Activated naive CD4-positive, alpha-beta T cell treated with anti-CD3 and anti-CD28 coated beads for 36 hours (primary cell): Measurements from ENCODE around the gene PTPRE. TPM values are rescaled to one million over a fixed set of nuclear protein-coding genes. Genes with fewer than 3 reads are reported as not detected.

ENCODE experiments used
- CTCF ChIA-PET: fragments of 350-600 bp; sonication (Branson Sonifier 250); formaldehyde crosslinking; loops from one replicate; lab custom pipeline; 2021; ENCODE audit warnings: antibody characterized with exemption; lab: Charles Lee
- DNase-seq: peaks from one replicate; pipeline ENCODE4 v3.0.0-alpha.2; 2020
- H3K27ac Mint-ChIP-seq: one replicate; pipeline ENCODE4 v1.8.0; 2021; ENCODE audit warnings: mild to moderate bottlenecking, mixed read lengths
- H3K27me3 Mint-ChIP-seq: one replicate; pipeline ENCODE4 v1.8.0; 2021; ENCODE audit warnings: low read depth, mixed read lengths
- H3K36me3 Mint-ChIP-seq: one replicate; pipeline ENCODE4 v1.8.0; 2021; ENCODE audit warnings: low read depth, mixed read lengths
- H3K4me1 Mint-ChIP-seq: one replicate; pipeline ENCODE4 v1.8.0; 2021; ENCODE audit warnings: low read depth, mixed read lengths
- H3K4me3 Mint-ChIP-seq: one replicate; pipeline ENCODE4 v1.8.0; 2021; ENCODE audit warnings: mild to moderate bottlenecking, moderate library complexity, mixed read lengths
- H3K9me3 Mint-ChIP-seq: one replicate; pipeline ENCODE4 v1.8.0; 2021; ENCODE audit warnings: mixed read lengths
- intact Hi-C: fragments of 100-400 bp; cut with micrococcal nuclease; formaldehyde crosslinking; loops from one replicate; pipeline ENCODE4 v1.15.1; 2023
- total RNA-seq, 2 experiments: library from RNA; stranded (reverse); gene quantifications; one replicate each; pipeline ENCODE4 v1.2.3, GENCODE V29; 2021

PTPRE gene
- total RNA-seq, 2 experiments from 2014 or later = 13.4 to 16.4 TPM

DNA sequence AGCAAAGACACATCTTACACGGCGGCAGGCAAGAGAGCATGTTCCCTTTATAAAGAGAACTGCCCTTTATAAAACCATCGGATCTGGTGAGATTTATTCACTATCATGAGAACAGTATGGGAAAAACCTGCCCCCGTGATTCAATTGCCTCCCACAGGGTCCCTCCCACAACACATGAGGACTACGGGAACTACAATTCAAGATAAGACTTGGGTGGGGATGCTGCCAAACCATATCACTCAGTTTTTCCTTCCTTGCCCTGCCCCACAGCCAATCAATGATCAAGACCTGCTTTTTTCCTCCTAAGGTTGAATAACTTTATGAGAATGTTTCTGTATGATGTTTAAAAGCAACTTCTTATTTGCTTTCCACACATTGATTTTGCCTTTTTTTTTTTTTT is 3.1 kb upstream of the PTPRE start:
- Mint-ChIP-seq H3K36me3 (no peaks in the 10 kb centered on the region), H3K9me3 (no peaks in the 10 kb centered on the region), H3K27ac (no peak overlapping the region), H3K4me1 (no peaks in the 10 kb centered on the region), H3K4me3 (no peak overlapping the region), H3K27me3 (peaks cover 24% of the 10 kb centered on the region)
- intact Hi-C loops = no loop called here
- CTCF ChIA-PET = interaction anchor here (6.9 kb wide), 1 partner anchor 107 kb away, joined by 178 read pairs; no protein-coding TSS in a partner anchor
- DNase-seq = no peak

DNA sequence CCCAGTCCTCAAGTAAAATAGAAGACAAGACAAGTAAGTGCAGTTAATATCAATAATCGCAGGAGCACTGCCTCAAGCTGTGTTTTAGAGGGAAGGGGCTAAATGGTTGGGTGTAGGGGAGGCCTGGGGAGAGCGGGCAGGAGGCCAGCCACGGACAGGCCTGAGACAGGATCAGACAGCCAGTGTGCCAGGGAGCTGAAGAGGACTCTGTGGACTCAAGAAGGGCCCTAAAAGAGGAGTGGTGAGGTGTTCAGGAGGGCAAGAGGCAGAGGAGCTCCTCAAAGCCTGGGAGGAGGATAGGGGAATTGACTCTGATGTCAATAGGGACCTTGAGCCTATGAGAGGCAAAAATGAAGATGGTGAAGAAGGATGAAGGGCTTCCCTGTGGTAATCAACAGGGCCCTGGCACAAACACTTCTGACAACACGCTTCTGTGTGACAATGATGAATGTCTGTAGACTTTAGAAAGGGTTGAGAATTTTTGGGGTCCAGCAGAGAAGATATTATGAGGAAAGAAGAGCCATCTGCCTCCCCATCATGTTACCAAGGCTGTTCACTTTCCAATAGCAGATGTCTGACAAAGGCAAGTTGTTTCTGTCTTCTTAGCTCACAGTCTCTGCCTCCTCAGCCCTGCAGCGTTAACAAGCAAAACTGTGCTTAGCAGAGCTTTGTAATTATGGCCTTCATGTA is 2.4 kb upstream of the PTPRE start:
- H3K4me3 Mint-ChIP-seq = no peak overlapping the region
- intact Hi-C loops = no loop called here
- no peaks in the 10 kb centered on the region for H3K9me3 Mint-ChIP-seq
- no peak overlapping the region for H3K27ac Mint-ChIP-seq
- DNase-seq = no peak
- no peaks in the 10 kb centered on the region for H3K36me3 Mint-ChIP-seq
- H3K27me3 Mint-ChIP-seq = peaks cover 24% of the 10 kb centered on the region
- no peaks in the 10 kb centered on the region for H3K4me1 Mint-ChIP-seq
- CTCF ChIA-PET = interaction anchor here (0.6 to 6.9 kb wide), 6 partner anchors 96 to 267 kb away, joined by 3 to 178 read pairs (median 6); no protein-coding TSS in a partner anchor

DNA sequence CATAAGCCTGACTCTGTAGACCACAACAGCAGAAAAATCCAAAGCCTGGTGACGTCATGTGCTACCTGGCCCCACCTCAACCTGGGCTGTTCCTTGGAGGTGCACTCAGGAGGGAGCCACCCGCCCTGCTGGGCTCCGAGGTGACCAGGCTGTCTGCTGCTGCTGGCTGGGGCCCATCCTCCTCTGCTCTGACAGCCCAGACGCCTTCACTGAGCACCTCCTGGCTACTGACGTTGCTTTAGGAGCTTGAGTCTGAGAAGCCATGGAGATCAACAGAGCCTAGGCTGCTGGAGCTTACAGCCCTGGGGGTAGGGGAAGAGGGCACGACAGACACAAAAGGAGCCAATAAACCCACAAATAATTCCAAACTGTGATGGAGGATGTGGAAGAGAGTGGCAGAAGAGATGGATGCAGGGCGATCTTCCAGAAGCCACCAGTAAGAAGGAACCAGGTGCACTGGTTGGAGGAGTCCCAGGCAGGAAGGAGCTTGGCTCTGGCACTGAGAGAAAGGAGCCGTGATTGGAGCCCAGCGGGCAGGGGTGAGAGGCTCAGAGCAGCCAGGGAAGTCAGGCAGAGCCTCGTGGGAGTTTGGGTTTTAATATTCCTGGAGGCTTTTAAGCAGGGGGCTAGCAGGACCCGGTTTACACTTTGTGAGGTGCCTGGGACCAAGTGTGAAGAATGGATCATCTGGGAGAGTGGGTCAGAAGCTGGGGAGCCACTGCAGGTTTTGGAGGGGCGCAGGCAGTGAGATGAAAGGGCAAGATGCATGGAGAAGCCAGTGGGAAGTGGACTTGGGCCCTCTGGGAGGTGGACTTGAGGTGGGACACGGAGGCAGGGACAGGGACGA is 1.7 kb upstream of the PTPRE start:
- no peaks in the 10 kb centered on the region for H3K36me3 Mint-ChIP-seq
- H3K4me3 Mint-ChIP-seq = no peak overlapping the region
- no peak for DNase-seq
- H3K4me1 Mint-ChIP-seq = no peaks in the 10 kb centered on the region
- no peaks in the 10 kb centered on the region for H3K9me3 Mint-ChIP-seq
- intact Hi-C loops = no loop called here
- CTCF ChIA-PET = interaction anchor here (0.6 to 6.9 kb wide), 13 partner anchors 19 to 266 kb away, joined by 3 to 178 read pairs (median 3); no protein-coding TSS in a partner anchor
- H3K27ac Mint-ChIP-seq = no peak overlapping the region
- H3K27me3 Mint-ChIP-seq = peaks cover 22% of the 10 kb centered on the region

DNA sequence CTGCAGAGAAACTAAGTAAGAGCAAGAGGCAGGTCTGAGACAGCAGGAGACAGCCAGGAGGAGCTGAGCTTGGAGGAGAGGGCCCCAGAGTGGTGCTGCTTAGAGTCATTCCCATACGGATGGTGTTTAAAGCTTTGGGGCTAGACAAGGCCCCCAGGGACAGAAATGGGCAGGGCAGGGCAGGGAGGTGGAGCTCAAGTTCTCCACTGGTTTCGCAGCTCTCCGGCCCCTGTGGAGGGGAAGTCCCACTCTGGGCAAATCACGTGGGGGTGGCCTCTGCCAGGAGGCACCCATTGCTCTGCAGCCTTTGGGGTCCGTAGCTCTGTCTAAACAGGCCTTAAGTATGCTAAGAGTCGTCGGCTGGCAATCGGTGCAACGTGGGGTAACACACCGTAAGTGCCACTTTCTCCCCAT is 1.0 kb upstream of the PTPRE start:
- H3K36me3 Mint-ChIP-seq = no peaks in the 10 kb centered on the region
- H3K27me3 Mint-ChIP-seq = peaks cover 20% of the 10 kb centered on the region
- intact Hi-C loops = loop anchor here (1.0 to 2.0 kb wide), 3 partner anchors 105 to 306 kb away; no protein-coding TSS in a partner anchor
- no peaks in the 10 kb centered on the region for H3K9me3 Mint-ChIP-seq
- no peaks in the 10 kb centered on the region for H3K4me1 Mint-ChIP-seq
- DNase-seq = no peak
- H3K4me3 Mint-ChIP-seq = no peak overlapping the region
- no peak overlapping the region for H3K27ac Mint-ChIP-seq
- CTCF ChIA-PET = interaction anchor here (0.7 to 6.9 kb wide), 17 partner anchors 9 to 171 kb away, joined by 3 to 178 read pairs (median 3); no protein-coding TSS in a partner anchor

DNA sequence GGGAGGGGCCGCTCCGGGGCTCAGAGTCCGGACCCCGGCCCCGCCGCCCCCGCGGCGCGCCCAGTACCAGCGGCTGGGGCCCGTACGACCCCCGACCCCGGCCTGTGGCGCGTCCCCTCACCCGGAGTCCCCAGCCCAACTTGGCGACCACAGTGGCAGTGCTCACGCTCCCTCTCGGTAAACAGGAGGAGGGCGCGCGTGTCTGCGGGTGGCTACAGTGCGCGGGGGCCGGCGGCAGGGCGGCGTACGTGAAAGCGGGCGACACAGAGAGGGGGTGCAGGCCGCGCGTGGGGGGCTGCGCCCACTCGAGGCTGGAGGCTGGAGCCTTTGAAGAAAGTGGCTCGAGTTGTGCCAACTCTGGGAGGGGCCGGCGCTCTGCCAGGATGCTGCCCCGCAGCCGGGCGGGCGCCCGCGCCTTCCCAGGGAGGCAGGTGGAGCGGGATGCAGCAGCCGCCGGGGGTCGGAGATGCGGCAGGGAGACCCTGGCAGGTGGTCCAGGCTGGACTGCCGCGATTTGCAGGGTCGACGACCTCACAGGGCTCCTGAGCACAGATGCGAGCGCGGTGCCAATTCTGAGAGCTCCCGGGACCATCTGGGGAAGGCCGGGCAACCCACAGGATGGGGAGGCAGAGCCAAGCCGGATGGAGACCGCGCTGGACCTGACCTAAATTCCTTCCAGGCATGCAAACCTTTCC is 655 bp downstream of the PTPRE start:
- intact Hi-C loops = loop anchor here (1.0 to 2.0 kb wide), 3 partner anchors 84 to 243 kb away; no protein-coding TSS in a partner anchor
- H3K4me3 Mint-ChIP-seq = peak overlapping the region; percentile 36
- DNase-seq = peak; percentile 38
- H3K9me3 Mint-ChIP-seq = no peaks in the 10 kb centered on the region
- CTCF ChIA-PET = interaction anchor here (0.6 to 6.9 kb wide), 21 partner anchors 8 to 275 kb away, joined by 3 to 178 read pairs (median 3); no protein-coding TSS in a partner anchor
- H3K27ac Mint-ChIP-seq = no peak overlapping the region
- H3K36me3 Mint-ChIP-seq = no peaks in the 10 kb centered on the region
- no peaks in the 10 kb centered on the region for H3K4me1 Mint-ChIP-seq
- peaks cover 20% of the 10 kb centered on the region for H3K27me3 Mint-ChIP-seq

DNA sequence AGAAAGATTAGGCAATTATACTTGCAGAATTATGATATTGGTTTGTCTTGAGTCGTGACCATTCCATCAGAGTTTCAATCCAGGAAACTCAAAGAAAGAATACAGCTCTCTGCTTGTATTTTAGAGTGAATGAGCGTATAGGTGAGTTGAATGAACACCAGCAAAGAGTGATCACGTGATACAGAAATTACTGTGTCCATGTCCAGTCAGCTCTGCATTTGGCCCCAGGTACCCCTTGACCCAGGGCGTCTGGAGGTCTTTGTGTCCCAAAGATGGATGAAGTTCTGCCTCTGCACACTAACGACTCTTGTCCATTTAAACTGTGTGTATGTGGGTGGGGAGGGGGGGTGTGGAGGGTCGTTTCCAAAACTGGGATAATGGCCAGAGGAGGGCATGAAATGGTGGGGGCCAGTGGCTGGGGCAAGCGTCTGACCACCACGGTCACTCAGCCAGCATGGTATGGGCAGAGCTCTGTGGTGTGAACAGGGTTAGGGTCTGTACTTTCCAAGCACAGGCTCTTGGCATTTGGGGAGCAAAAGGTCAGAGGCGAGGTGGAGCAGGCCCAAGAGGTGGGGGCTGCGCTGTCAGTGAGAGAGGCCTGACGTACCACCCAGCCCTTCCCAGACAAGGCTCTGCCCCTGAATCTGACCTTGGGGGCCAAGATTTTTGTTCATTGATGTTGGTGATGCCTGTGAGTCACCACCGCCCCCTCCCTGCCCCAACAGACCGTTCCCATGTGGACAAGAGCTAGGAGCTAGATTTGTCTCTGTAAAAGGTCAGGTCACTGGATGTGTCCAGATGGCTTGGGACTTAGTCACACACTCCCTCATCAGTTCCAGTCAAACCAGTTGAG is 1.4 kb downstream of the PTPRE start:
- Mint-ChIP-seq H3K27me3 (peaks cover 20% of the 10 kb centered on the region), H3K4me3 (peak overlapping the region; percentile 16), H3K36me3 (no peaks in the 10 kb centered on the region), H3K4me1 (no peaks in the 10 kb centered on the region), H3K9me3 (no peaks in the 10 kb centered on the region), H3K27ac (no peak overlapping the region)
- intact Hi-C loops = no loop called here
- no peak for DNase-seq
- CTCF ChIA-PET = interaction anchor here (0.8 to 6.9 kb wide), 6 partner anchors 9 to 161 kb away, joined by 3 to 178 read pairs (median 4); no protein-coding TSS in a partner anchor

DNA sequence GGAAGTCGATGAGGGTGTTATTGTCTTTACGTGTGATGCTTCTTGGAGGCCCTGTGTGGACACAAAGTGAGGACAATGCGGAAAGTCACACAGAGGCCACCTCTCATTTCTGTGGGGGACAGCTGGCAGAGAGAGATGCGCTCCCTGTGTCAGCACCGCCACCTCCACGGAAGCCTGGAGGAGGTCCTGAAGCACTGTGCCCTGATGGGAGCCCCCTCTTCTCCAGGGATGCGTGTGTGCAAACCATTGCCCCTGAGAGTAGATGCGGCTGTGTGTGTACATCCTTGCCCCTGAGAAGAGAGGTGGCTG is 2.0 kb downstream of the PTPRE start:
- CTCF ChIA-PET = interaction anchor here (0.9 to 6.9 kb wide), 3 partner anchors 10 to 167 kb away, joined by 3 to 178 read pairs (median 4); no protein-coding TSS in a partner anchor
- Mint-ChIP-seq H3K4me1 (no peaks in the 10 kb centered on the region), H3K27me3 (peaks cover 20% of the 10 kb centered on the region), H3K36me3 (no peaks in the 10 kb centered on the region), H3K9me3 (no peaks in the 10 kb centered on the region), H3K4me3 (no peak overlapping the region), H3K27ac (no peak overlapping the region)
- intact Hi-C loops = no loop called here
- DNase-seq = no peak

DNA sequence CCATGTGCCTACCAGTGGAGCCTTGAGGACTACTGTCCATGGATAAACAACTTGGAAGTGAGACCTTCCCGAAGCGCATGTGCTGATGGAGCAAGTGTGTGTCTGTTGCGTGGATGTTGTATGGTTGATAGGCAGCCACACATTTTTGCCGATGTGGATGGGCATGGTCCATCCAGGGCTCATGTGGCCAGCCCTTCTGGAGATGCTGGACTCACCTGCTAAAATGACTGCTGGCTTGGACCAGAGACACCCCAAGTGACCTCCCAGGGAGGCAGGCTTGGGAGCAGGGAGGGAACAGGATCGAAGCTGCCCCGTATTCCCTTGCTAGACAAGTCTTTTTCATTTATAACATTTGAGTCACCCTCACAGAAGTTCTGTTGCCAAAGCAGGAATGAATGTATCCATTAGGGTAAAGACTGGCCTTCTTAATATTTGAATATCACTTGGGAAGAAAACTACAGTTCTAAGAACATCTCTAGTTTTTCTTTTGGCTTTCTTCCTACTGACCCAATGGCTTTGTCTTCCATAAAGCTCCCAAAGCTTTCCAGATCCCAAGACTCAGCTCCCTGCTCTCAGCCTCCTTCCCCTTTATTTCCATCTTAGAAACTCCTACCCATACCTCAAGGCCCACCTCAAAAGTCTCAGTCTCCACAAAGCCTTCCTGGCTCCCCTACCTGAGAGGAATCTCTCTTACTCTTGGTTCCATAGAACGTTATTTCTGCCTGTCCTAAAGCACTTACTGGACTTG is 3.0 kb downstream of the PTPRE start:
- Mint-ChIP-seq H3K27ac (no peak overlapping the region), H3K4me3 (no peak overlapping the region), H3K4me1 (no peaks in the 10 kb centered on the region), H3K27me3 (peaks cover 20% of the 10 kb centered on the region), H3K9me3 (no peaks in the 10 kb centered on the region), H3K36me3 (no peaks in the 10 kb centered on the region)
- CTCF ChIA-PET = interaction anchor here (1.0 to 6.9 kb wide), 2 partner anchors 101 to 168 kb away, joined by 4 to 178 read pairs; no protein-coding TSS in a partner anchor
- intact Hi-C loops = no loop called here
- DNase-seq = no peak

DNA sequence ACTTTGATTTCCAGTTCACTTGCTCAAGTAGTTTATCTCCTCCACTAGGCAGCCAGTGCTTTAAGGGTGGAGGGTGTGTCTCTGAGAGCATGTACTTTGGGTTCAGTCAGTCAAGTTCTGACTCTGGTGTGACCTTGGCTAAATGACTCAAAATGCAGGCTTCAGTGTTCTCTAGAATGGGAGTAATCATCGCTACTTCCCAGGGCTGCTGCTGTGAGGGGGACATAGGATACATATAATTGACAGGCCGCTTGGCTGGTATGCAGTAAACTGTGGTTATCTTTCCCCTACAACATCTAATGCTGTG is 3.5 kb downstream of the PTPRE start:
- no peak for DNase-seq
- CTCF ChIA-PET = interaction anchor here (6.9 kb wide), 1 partner anchor 101 kb away, joined by 178 read pairs; no protein-coding TSS in a partner anchor
- Mint-ChIP-seq H3K9me3 (no peaks in the 10 kb centered on the region), H3K4me3 (no peak overlapping the region), H3K27me3 (peaks cover 20% of the 10 kb centered on the region), H3K4me1 (no peaks in the 10 kb centered on the region), H3K27ac (no peak overlapping the region), H3K36me3 (no peaks in the 10 kb centered on the region)
- intact Hi-C loops = no loop called here

DNA sequence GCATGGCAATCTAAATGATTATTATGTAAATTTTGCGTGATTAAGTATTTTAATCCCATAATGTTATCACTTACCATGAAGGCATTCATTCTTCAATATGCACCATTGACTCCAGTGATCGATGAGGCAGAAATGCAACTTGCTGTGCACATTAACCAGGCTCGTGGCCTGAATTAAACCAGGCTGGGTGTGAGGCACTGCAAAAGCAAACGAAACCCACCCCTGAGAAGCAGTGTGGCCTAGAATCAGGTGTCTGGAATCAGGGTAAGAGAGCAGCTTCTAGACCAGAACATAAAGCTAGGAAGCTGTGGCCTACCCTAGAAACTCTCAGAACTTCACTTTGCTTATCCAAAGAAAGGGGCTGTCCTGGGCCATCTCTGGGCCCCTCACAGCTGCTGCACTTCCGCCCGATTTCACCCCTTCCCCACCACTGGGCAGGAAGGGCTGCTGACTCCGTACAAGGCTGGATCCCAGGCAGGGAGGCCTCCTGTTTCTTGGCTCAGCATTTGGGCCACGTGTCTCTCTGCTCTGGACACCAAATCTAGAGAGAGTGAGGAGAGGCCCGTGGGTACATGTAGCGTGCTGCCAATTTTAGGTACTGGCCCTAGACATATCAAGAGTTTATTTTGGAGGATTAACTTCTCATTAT is 4.4 kb downstream of the PTPRE start:
- DNase-seq = no peak
- Mint-ChIP-seq H3K4me3 (no peak overlapping the region), H3K36me3 (no peaks in the 10 kb centered on the region), H3K27me3 (peaks cover 13% of the 10 kb centered on the region), H3K9me3 (peaks cover 5% of the 10 kb centered on the region), H3K27ac (no peak overlapping the region), H3K4me1 (peaks cover 2% of the 10 kb centered on the region)
- CTCF ChIA-PET = no interaction called here
- intact Hi-C loops = no loop called here
